Activated naive CD4-positive, alpha-beta T cell treated with anti-CD3 and anti-CD28 coated beads, Interleukin-2, amount 50 U/mL, for 72 hours (primary cell): ENCODE data around the gene RAG2. TPM values are rescaled to one million over a fixed set of nuclear protein-coding genes. Genes with fewer than 3 reads are reported as not detected.
"Not testable (repeated sequence)": the region's sequence is repeated elsewhere in the genome, so short reads cannot be mapped to it uniquely, and the experiment has no call there.

Source experiments
- ATAC-seq, 2 donors: fragments of 150-1000 bp; cut with Tn5 transposase; 2 replicates each; pipeline ENCODE4 v1.10.0; 2021; ENCODE audit warnings: mild to moderate bottlenecking in 2 of 2, moderate library complexity in 2 of 2
- DNase-seq, 2 donors: peaks; one replicate each; pipeline ENCODE4 v3.0.0; 2021 to 2022; ENCODE audit warnings: low spot score in 2 of 2
- H3K27ac Mint-ChIP-seq, 2 donors: one replicate each; pipeline ENCODE4 v1.8.0; 2022; ENCODE audit warnings: mild to moderate bottlenecking in 2 of 2, mixed read lengths in 2 of 2
- H3K36me3 Mint-ChIP-seq, 2 donors: one replicate each; pipeline ENCODE4 v1.8.0; 2022; ENCODE audit warnings: mixed read lengths in 2 of 2
- H3K9me3 Mint-ChIP-seq, 2 donors: one replicate each; pipeline ENCODE4 v1.8.0; 2022; ENCODE audit warnings: mixed read lengths in 2 of 2
- total RNA-seq, 2 donors: library from RNA; stranded (reverse); gene quantifications; one replicate each; pipeline ENCODE4 v1.2.3, GENCODE V29; 2022

Gene RAG2
- total RNA-seq, 2 donors from 2014 or later, result not detected

DNA sequence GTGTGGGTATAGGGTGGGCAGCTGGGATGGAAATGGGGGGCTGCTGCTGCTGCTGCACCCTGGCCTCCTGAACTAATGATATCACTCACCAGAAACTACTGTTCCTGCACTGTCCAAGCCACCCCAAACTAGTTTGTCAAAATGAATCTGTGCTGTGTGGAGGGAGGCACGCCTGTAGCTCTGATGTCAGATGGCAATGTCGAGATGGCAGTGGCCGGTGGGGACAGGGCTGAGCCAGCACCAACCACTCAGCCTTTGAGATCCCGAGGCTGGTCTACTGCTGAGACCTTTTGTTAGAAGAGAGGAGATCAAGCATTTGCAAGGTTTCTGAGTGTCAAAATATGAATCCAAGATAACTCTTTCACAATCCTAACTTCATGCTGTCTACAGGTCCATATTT lies 28.9 kb downstream of the RAG2 start:
- H3K27ac Mint-ChIP-seq, result no peak overlapping the region
- H3K36me3 Mint-ChIP-seq, result peaks cover 0 to 2% of the 10 kb centered on the region in 2 donors
- DNase-seq, result no peak
- ATAC-seq, result no peak
- no peaks in the 10 kb centered on the region for H3K9me3 Mint-ChIP-seq

DNA sequence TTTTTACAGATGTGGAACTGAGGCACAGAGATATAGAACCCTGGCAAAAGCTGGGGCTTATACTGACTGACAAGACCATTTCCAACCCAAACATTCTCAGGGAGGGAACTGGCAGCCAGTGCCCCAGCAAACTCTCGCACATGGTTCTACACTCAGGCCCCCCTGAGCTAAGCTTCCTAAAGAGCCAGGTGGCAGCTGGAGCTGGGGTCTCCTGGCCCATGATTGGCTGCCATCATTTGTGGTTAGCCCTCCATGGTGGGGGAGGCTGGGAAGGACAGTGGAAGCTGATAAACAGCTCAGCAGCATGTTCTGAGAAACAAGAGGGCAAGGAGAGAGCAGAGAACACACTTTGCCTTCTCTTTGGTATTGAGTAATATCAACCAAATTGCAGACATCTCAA lies 30.3 kb downstream of the RAG2 start, which contains the start of gene RAG1:
Gene RAG1 (plus strand): TSS at position 314 of the 400 bp plus-strand sequence. CDS start 5,298 bp downstream, outside the sequence.
- Mint-ChIP-seq H3K27ac (no peak within 1 kb of the TSS), H3K9me3 (no peaks in the 10 kb centered on the region), H3K36me3 (no peaks in the 10 kb centered on the region)
- ATAC-seq (no peak), DNase-seq (no peak)

DNA sequence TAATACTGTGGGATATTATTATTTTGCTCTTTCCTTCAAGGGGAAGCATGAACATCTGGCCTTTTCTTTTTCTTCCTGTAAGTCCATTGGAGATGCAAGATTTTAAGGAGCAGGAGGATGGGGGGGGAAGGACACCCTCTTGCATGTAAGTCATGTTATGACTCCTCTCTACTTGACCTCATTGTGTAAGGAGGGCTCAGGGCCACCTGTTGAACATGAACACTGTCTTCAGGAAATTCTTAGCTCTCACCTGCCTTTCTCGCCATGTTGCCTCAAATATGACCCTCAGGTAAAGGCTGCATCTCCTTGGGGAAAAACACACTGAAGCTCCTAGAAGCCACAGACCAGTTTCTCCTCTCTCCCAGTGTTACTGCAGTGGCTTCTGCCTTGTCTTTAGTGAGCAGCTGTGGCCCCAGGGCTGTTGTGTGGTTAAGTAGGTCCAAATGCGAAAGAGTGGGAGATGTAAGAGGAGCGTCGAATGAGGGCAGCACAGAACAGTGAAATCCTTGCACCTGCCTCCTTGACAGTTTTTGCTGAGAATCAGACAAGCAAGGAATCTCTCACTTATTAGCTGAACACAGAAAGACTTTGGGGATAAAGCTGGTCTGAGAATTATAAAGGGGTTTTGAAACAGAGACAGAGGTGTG lies 31.5 kb downstream of the RAG2 start:
- Mint-ChIP-seq H3K27ac (no peak overlapping the region), H3K36me3 (no peaks in the 10 kb centered on the region), H3K9me3 (no peaks in the 10 kb centered on the region)
- no peak for ATAC-seq
- DNase-seq, result no peak

DNA sequence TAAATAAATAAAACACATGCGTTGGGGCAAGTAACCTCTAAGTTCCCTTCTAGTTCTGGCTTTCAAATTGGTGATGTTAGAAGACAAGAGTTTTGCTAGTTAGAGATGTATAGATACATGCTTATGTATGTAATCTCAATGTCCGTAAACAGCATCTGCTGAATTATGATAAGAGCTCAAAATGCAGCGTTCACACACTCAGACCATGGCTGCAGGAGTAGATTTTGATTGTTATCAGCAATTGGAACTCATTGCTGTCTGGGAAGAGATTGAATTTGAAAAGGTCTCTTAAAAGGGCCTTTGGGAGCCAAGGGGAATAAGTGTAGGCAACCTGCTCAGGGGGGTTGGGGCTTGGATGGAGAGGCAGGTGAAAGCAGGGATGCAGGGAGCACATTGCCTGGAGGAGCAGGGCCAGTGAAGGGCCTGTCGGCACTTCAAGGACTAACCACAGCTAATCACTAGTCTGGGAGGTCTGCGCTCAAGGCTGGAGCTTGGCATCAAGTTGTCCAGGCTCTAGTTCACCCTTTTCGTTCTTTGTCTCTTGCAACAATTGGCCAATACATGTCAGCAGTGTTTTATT lies 32.9 kb downstream of the RAG2 start:
- ATAC-seq (no peak), DNase-seq (no peak)
- H3K36me3 Mint-ChIP-seq, result no peaks in the 10 kb centered on the region
- H3K9me3 Mint-ChIP-seq, result no peaks in the 10 kb centered on the region
- H3K27ac Mint-ChIP-seq, result no peak overlapping the region

DNA sequence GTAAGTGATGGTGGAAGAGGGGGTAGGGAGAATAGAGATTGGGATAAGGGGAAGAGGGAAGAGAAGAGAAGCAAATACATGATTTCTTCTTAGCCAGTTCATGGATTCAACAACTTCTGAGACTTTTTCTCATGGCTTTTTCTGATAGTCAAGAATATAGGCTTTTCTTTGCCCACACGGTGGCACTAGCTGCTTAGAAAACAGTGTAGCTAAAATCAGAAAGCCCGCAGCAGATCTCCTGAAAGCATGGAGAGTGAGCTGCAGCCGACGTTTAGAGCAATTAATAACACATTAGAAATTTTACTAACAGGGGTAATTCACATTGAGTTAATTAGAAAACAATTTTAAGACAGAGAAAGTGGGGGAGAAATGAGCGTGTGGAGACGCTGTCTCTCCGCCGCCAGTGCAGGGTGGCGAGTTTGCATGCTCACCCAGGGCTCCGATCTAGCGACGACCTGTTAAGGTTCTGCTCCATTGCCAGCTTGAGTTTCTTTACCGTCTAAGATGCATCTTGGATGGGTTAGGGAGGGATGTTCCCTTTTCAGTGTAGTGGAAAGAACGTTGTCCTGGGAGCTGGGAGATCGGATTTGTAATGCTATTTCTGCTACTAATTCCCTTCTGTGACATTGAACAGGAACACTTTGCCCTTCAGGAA lies 33.5 kb downstream of the RAG2 start:
- H3K36me3 Mint-ChIP-seq, result peaks cover 0 to 6% of the 10 kb centered on the region in 2 donors
- DNase-seq, result peak in 1 of 2 donors; percentile 30
- no peak overlapping the region for H3K27ac Mint-ChIP-seq

DNA sequence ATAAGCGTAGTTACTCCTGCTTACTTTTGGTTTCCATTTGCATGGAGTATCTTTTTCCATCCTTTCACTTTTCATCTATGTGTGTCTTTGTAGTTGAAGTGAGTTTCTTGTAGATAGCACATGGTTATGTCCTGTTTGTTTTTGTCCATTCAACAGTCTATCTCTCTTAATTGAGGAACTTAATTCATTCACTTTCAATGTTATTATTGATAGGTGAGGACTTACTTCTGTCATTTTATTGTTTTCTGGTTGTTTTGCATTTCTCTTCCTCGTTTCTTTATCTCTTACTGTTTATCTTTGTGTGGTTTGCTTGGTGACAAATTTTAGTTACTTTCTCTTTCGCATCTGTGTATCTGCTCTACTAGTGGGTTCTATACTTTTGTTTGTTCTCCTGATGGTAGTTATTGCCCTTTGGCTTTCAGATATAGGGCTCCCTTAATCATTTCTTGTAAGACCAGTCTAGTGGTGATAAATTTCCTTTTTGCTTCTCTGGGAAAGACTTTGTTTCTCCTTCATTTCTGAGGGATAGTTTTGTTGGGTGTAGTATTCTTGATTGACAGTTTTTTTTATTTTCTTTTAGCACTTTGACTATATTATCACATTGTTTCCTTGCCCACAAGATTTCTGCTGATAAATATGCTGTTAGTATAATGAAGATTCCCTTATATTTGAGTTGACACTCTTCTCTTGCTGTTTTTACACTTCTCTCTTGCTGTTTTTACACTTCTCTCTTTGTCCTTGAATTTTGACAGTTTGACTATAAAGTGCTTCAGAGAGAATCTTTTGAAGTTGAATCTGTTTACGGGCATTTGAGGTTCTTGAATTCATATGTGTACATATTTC lies 39.2 kb downstream of the RAG2 start:
- peaks cover 0 to 6% of the 10 kb centered on the region in 2 donors for H3K36me3 Mint-ChIP-seq
- peak overlapping the region; percentile 2 to 6 for H3K27ac Mint-ChIP-seq
- DNase-seq, result no peak
- ATAC-seq, result peak; percentile 40 to 79
- peaks cover 0 to 7% of the 10 kb centered on the region in 2 donors for H3K9me3 Mint-ChIP-seq

More for the DNA sequence above, 33.5 kb downstream of the RAG2 start:
- H3K9me3 Mint-ChIP-seq, result peaks cover 0 to 3% of the 10 kb centered on the region in 2 donors
- ATAC-seq, result peak in 1 of 2 donors; percentile 58

DNA sequence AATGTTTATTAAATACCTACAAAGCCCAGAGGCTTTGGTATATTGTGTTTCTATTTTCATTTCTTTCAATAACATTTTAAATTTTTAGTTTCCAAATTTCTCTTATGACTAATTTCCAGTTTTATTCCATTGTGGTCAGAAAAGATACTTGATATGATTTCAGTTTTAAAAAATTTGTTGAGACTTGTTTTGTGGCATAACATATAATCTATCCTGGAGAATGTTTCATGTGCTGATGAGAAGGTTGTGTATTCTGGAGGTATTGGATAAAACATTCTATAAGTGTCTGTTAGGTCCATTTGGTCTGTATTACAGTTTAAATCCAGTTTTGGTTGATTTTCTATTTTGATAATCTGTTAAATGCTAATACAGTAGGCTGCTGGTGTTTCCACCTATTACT lies 40.0 kb downstream of the RAG2 start:
- H3K9me3 Mint-ChIP-seq, result peaks cover 0 to 7% of the 10 kb centered on the region in 2 donors
- DNase-seq (no peak), ATAC-seq (no peak)
- peaks cover 0 to 6% of the 10 kb centered on the region in 2 donors for H3K36me3 Mint-ChIP-seq
- H3K27ac Mint-ChIP-seq, result no peak overlapping the region

DNA sequence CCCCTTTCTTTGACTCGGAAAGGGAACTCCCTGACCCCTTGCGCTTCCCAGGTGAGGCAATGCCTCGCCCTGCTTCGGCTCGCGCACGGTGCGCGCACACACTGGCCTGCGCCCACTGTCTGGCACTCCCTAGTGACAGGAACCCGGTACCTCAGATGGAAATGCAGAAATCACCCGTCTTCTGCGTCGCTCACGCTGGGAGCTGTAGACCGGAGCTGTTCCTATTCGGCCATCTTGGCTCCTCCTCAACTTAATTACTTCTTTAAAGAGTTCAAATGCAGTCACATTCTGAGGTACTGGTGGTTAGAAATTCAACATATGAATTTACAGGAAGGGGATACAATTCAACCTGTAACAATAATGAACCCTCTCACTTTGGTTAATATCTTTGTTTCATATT lies 40.6 kb downstream of the RAG2 start:
- H3K27ac Mint-ChIP-seq, result peak overlapping the region in 1 of 2 donors; percentile 45
- DNase-seq, H3K36me3 Mint-ChIP-seq, H3K9me3 Mint-ChIP-seq, ATAC-seq: not testable (repeated sequence)

DNA sequence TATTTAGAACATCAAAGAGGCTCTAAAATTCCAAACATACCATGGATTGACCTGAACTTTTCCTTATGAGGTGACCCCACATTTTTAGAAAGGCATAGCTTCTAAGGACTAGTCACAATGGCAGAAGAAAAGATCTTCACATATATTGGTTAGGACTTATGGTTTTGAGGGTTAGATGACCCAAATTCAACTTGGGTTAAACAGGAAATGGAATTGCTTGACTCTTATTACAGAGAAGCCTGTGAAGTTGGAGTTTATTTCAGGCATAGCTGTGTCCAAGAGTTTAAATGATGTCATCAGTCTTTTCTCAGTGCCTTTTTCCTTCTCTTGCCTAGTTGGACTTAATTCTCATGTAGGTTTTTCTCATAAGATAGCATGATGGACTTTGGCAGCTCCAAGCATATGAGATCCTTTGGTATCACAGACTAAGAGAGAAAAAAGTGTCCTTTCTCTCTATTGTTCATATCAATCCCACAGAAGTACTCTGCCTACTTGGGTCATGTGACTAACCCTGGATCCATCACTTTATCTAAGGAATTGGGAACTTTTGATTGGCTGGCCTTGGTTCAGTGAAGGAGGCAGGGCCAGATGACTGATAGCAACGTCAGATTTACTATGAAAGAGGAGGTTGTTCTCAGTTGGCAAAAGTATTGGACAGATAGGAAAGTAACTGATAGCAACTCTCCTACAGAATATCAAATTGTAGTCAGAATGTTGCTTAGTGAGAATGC lies 47.5 kb downstream of the RAG2 start:
- H3K9me3 Mint-ChIP-seq, result peaks cover 0 to 8% of the 10 kb centered on the region in 2 donors
- peaks cover 0 to 18% of the 10 kb centered on the region in 2 donors for H3K36me3 Mint-ChIP-seq
- no peak overlapping the region for H3K27ac Mint-ChIP-seq
- no peak for ATAC-seq
- DNase-seq, result no peak

Other genes with a start within 250 kb of the RAG2 start
- 1 to 10 TPM; 6.6 to 9.8 TPM for gene TRAF6, start 88.0 kb downstream of the RAG2 start, total RNA-seq
- under 1 TPM; 0.20 to 0.23 TPM for gene RAG1, start 30.2 kb downstream of the RAG2 start, total RNA-seq
- 1 to 10 TPM in 1 of 2 donors, under 1 TPM in 1; 0.57 to 1.9 TPM for gene IFTAP, start 3.7 kb downstream of the RAG2 start, total RNA-seq